Stimulated activated naive CD4-positive, alpha-beta T cell (primary cell): ENCODE data around the gene CD300LD.
"Not testable (repeated sequence)": the region's sequence is repeated elsewhere in the genome, so short reads cannot be mapped to it uniquely, and the experiment has no call there.

Experiments used
- DNase-seq, 6 experiments: peaks; one replicate each; lab custom pipeline; 2025; lab: John Stamatoyannopoulos, UW

Gene CD300LD

DNA sequence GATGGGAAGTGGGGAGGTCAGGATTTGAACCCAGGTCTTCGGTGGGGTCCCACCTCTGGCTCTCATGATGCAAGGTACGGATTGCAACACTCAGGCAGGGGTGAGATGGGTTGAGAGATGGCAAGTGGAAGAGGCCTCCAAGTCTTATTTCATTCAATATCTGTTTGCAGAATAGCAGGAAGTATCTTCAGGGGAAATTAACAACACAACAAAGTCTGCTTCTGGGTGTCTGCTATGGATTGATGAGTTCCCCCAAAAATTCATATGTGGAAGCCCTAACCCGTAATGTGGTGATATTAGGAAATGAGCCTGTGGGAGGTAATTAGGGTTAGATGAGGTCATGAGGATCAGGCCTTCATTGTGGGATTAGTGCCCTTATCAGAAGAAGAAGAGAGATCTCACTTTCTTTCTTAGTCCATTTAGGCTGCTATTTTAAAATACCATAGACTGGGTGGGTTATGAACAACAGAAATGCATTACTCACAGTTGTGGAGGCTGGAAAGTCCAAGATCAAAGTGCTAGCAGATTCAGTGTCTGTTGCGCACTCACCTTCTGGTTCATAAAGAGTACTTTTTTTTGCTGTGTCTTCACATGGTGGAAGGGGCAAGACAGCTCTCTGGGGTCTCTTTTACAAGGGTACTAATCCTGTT lies 20.3 kb downstream of the CD300LD start:
- DNase-seq = no peak

DNA sequence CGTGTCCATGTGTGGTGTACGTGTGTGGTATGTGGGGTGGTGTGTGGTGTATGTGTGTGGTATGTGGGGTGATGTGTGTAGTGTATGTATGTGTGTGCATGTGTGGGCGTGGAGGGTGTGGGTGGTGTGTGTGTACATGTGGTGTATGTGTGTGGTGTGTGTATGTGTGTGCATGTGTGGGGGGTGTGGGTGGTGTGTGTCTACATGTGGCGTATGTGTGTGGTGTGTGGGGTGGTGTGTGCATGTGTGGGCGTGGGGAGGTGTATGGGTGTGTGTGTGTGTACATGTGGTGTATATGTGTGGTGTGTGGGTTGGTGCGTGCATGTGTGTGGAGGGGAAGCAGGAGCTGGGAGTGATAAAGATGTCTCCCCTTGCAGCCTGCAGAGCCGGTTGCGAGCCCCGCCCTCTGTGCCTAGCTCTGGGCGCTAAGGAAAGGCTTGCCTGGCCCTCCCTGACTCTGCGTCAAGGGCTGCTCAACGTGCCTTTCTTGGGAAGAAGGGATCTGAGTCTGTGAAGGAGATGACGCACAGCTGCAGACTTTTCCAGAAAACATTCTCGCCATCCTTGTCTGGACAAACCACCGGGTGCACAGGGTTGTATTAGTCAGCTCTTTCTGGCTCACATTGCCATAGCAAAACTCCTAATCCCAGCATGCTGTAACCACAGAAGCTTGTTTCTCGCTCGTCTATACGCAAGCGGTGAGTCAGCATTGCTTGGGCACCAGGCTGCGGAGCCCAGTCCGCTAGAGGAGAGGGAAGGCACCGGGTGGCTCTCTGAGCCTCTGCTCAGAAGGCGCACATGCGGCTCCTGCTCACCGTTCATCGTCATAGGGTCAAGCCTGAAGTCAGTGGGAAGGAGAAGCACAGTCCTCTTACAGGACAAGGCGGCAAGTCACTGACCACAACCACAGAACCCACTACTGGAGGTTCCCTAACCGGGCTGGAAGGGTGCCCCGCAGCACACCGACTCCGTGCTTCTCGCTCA lies 22.8 kb downstream of the CD300LD start:
- no peak for DNase-seq

DNA sequence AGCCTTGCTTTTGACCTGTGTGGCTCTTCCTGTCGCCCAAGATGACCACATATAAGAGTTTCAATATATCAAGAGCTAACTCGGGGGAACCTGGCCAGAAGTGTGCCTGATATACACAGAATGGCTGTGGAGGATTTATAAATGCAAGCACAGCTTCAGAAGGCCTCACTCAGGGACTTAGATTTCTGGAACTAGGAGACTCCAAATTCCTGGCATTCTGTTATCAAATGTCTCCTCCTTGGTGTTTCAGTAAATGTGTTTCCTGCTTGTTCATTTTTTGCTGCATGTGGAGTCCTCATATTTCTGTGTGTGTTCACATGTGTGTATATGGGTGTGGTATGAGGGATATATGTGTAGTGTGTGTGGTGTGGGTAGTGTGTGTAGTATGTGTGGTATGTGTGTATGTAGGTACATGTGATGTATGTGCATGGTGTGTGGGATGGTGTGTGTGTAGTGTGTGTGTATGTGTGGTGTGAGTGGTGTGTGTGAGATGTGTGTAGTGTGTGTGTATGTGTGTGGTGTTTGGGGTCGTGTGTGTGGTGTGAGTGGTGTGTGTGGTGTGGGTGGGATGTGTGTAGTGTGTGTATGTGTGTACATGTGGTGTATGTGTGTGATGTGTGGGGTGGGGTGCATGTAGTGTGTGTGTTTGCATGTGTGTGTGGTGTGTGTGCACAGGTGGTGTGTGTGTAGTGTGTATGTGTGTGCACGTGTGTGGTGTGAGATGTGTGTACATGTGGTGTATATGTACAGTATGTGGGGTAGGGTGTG lies 23.8 kb downstream of the CD300LD start:
- DNase-seq = no peak

- no peak for DNase-seq
Observed at GRCh38 chr17:74567397-74567796, 24.7 kb downstream of the CD300LD start, which contains the start of gene CD300H. Gene CD300H, minus strand, starts transcription at chr17:74567509.

DNA sequence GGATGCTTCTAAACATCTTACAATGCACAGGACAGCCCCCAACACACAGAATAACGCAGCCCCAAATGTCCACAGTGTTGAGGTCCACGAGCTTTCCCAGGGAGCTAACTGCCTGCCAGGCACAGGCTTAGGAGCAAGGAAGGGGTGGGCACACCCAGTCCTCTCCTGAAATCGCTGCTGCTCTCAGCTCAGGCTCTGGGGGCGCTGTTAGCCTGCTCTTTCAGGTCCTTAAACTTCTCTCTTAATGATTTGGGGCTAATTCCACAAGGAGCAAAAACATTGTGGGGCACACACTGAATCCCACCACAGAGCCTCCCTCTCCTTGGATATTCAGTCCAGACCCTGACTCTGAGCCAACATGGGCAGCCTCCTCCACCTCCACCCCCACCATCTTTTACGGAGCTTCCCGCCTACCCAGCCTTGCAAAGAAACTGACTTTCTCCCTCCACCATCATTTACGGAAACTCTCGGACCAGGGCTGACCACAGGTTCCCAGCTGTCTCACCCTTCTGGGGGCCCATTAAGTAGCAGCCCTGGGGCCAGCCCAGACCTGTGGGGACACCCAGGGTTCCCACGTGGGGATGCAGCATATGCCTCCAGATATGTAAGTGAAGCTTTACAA lies 25.8 kb downstream of the CD300LD start:
- peak in 1 of 6 experiments; percentile 10 for DNase-seq

- no peak for DNase-seq
Observed at GRCh38 chr17:74565126-74565525, 27.0 kb downstream of the CD300LD start.

DNA sequence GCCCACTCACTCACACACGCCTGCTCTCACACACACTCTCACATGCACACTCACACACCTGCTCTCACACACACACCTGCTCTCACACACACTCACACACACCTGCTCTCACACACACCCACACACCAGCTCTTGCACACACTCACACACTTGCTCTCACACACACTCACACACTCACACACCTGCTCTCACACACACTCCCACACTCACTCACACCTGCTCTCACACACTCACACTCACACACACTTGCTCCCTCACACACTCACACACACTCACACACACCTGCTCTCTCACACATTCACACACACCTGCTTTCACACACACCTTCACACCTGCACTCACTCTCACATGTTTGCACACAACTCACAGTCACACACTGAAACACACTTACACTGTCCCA lies 28.7 kb downstream of the CD300LD start:
- no peak for DNase-seq

DNA sequence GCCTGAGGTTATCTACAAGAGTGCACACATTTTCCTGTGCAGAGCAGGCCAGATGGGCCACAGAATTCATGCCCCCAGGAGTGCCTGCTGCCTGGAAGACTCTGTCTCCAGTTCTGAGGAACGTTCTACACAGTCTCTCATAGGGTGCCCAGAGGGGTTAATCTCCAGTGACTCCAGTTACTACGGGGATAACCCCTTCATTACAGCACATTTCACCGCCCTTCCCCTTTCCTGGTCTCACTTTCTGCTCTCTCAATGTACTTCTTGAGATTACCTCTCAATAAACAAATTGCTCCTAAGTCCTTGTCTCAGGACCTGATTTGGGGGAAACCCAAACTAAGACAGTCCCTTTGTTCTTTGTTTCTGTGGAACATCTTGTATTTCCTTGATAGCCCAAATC lies 30.5 kb downstream of the CD300LD start:
- no peak for DNase-seq

DNA sequence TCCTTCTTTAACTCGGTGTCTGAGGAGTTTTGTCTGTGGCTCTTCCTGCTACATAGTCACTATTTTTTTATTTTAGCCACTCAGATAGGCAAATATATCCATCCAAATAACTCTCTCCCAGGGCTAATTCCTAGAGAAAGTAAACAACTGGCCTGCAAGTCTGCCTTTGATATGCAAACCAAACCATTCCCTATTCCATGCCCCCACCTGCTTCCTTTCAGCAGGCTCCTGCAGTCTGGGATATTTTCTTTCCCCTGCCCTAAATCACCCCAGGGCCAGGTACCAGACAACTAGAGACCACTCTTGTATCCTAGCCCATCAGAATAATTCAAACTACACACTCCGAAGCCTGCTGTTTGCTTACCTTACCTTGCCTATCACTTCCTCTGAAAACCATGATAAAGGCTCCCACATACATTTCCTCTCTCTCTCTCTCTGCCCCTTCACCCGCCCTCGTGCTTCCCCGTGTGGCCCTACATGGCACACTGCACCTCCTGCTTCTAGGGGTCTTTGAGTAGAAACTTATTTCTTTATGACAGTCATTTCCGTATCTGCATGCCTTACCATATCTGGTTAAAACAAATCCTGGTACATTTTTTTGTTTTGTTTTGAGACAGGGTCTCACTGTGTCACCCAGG lies 33.1 kb downstream of the CD300LD start:
- no peak for DNase-seq

GRCh38 chr17:74558402-74558801 lies 33.7 kb downstream of the CD300LD start:
- DNase-seq = not testable (repeated sequence)

- DNase-seq = no peak
Observed at GRCh38 chr17:74555427-74555940, 36.6 kb downstream of the CD300LD start.

DNA sequence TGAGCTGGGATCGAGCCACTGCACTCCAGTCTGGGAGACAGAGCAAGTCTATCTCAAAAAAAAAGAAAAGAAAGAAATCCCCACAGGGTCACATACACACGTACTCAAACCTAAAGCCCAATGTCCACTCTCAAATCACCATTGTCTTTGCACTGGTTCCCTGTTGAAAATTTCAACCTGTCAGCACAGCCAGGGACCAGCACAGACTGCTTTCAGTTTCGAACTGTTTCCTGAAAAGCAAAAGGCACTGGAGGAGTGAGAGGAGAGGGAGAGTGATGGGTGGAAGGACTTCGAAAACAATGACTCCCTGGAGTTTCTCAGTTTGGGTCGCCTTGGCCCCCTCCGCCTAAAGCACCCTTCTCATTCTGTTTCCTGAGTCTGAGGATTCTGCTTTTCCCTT lies 37.2 kb downstream of the CD300LD start:
- DNase-seq = no peak

GRCh38 chr17:74552037-74552436 lies 40.0 kb downstream of the CD300LD start:
- DNase-seq = no peak

GRCh38 chr17:74550602-74551001 lies 41.5 kb downstream of the CD300LD start:
- no peak for DNase-seq

GRCh38 chr17:74549343-74549742 lies 42.7 kb downstream of the CD300LD start:
- DNase-seq = no peak

GRCh38 chr17:74547736-74548135 lies 44.3 kb downstream of the CD300LD start:
- no peak for DNase-seq

DNA sequence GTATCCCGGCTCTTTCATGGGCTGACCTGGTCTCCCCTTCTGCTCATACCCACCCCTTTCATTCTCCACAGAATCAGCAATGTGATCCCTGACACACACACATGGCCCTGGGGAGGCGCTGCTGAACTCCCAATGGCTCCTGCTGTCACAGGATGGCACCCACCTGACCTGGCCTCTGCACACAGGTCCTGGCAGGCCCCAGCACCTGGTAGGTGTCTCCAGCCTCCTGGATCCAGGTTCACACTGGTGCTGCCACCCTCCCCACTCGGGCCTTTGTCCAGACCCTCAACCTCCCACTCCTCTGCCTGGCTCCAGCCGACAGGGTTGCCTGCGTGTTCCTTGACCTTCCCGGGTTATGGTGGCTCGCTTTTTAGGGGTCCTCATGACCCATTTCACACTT lies 44.8 kb downstream of the CD300LD start:
- no peak for DNase-seq

GRCh38 chr17:74546586-74546985 lies 45.5 kb downstream of the CD300LD start:
- DNase-seq = no peak

- no peak for DNase-seq
Observed at GRCh38 chr17:74545843-74546230, 46.2 kb downstream of the CD300LD start, which contains the start of gene CD300C. Gene CD300C, minus strand, starts transcription at chr17:74546115. Its CDS starts 333 bp downstream, at chr17:74545782.

GRCh38 chr17:74544991-74545842 lies 46.9 kb downstream of the CD300LD start:
- no peak for DNase-seq
